HG02763 (cell line): ENCODE measurements around the gene TRIM74.
"Not testable (repeated sequence)": the region's sequence is repeated elsewhere in the genome, so short reads cannot be mapped to it uniquely, and the experiment has no call there.

ENCODE experiments used
- ATAC-seq: cut with Tn5 transposase; IDR thresholded peaks from one replicate; pipeline ENCODE4 v1.9.1; 2021; ENCODE audit warnings: mild to moderate bottlenecking, moderate library complexity; ENCODE audit not compliant: unreplicated experiment

Gene TRIM74

DNA sequence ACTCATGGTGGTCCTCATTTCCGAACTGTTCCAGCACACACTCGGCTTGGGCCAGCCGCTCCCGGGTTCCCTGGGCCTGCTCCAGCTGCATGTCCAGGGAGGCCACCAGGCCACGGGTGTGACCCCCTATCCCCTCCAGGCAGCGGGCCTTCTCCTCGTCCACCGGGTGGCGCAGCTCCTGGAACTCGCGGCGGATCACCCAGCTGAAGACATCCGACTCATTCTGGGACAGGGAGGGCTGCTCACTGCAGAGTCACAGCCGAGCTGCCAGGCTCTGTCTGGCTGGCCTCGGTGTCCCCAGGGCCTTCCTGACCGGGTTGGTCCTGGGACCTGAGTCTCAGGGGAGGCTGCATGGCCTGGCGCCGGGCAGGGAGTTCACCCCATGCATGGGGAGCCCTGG is 9.2 kb downstream of the TRIM74 start:
- ATAC-seq = not testable (repeated sequence)

DNA sequence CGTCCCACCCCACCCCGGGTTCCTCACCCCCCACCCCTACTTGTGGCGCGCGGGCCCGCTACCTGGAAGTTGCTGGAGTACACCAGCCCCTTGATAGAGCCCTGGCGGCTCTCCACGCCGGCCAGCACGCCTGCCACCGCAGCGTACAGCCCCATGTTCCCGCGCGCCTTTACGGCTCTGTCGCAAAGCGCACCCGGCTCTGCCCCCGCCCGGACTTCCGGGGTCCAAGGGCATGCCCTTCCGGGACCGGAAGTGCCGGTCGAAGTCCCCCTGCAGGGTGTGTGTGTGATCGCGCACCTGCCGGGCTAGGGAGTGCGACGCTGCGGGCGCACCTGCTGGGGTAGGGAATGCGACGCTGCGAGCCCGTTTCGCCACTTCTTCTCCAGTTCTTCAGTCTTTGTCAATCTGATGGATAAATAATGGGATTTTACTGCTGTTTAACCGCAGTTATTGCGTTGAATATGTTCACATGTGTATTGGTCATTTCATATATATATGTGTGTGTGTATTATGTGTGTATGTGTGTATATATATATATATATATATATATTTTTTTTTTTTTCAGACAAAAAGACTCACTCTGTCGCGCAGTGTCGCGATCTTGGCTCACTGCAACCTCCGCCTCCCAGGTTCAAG is 14.6 kb downstream of the TRIM74 start:
- ATAC-seq = peak; percentile 83

DNA sequence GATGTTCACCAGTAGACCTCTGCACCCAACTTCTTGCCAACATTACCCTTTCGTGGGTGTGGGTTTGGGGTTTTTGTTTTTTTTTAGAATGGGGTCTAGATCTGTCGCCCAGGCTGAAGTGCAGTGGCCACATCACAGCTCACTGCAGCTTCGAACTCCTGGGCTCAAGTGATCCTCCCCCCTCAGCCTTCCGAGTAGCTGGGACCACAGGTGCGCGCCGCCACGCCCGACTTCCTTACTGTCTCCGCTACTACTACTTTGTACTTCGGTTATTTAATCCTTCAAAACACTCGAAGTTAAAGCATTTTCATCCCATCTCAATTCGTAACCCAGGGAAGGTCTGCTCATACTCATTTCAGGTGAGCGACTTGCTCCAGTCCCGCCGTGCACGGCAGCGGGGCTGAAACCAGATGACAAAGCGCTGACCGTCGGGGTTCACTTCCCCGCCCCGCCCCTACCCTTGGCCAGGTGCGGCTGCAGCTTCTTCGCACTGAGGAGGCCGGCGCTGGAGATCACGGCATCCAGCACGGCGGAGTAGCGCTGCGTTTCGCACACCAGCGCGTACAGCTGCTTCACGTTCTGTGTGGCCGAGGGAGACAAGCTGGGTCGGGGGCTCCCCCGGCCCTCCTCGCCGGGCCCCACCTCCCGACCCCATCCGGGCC is 15.2 kb downstream of the TRIM74 start:
- ATAC-seq = peak; percentile 44

- ATAC-seq = not testable (repeated sequence)
Observed at GRCh38 chr7:72950432-72950831, 18.8 kb downstream of the TRIM74 start.

DNA sequence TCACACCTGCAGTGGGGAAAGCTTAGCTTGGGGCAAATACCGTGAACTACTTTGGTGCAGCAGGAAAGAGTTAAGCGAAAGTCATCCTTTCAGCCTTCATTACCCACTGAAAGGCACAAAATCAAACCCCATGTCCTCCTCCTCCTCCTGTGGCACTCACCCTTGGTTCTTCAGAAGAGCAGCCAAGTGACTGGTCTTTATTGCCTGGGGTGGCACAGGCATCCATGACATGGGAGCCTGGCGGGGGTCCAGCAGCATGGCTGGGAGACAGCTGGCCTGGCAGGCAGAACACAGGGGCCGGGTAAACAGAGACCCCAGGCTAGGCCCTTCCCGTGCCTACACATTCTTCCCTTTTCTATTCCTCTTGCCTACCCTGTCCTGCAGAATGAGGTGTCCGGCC is 19.6 kb downstream of the TRIM74 start:
- not testable (repeated sequence) for ATAC-seq

DNA sequence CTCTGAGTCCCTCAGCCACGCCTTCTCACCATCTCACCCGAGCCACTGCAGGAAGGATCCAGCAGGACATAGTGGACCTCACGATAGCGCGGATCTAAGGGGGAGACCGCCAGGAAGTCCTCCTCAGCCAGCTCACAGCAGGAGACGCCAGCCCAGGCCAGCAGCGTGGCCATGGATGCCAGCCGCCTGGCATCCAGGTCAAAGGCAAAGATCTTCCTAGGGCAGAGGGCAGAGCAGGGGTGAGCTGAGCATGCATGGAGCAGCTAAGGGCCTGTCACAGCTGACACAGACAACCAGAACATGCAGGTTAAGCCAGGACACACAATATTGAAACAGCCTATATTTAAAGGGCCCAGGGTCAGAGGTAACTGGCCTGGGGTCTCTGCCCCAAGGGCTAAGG is 20.0 kb downstream of the TRIM74 start:
- not testable (repeated sequence) for ATAC-seq

- ATAC-seq = not testable (repeated sequence)
Observed at GRCh38 chr7:72948714-72949113, 20.6 kb downstream of the TRIM74 start.

- ATAC-seq = not testable (repeated sequence)
Observed at GRCh38 chr7:72946130-72946745, 23.0 kb downstream of the TRIM74 start.

GRCh38 chr7:72945597-72945996 is 23.7 kb downstream of the TRIM74 start:
- ATAC-seq = not testable (repeated sequence)

DNA sequence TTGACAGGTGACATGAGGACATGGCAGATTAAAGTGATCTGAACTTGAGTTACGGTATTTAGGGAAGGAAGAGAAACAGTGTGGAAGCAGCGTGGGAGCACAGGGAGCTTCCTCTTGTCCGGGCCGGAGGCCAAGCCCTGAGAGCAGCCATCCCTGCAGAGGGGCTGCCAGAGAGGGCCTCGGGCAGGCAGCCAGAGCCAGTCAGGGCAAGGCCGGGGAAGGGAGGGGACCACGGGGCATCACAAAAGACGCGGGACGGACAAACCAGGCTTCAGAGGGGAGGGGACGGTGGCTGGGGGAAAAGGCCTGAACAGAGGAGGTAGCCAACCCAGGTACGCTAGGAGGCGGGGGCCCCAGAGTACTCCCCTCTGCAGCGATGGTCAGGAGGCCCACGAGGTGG is 24.3 kb downstream of the TRIM74 start:
- not testable (repeated sequence) for ATAC-seq

- ATAC-seq = not testable (repeated sequence)
Observed at GRCh38 chr7:72942956-72943355, 26.3 kb downstream of the TRIM74 start.

GRCh38 chr7:72942022-72942705 is 27.1 kb downstream of the TRIM74 start:
- not testable (repeated sequence) for ATAC-seq

GRCh38 chr7:72928216-72928615 is 41.0 kb downstream of the TRIM74 start:
- not testable (repeated sequence) for ATAC-seq

- ATAC-seq = not testable (repeated sequence)
Observed at GRCh38 chr7:72927791-72928190, 41.5 kb downstream of the TRIM74 start.

DNA sequence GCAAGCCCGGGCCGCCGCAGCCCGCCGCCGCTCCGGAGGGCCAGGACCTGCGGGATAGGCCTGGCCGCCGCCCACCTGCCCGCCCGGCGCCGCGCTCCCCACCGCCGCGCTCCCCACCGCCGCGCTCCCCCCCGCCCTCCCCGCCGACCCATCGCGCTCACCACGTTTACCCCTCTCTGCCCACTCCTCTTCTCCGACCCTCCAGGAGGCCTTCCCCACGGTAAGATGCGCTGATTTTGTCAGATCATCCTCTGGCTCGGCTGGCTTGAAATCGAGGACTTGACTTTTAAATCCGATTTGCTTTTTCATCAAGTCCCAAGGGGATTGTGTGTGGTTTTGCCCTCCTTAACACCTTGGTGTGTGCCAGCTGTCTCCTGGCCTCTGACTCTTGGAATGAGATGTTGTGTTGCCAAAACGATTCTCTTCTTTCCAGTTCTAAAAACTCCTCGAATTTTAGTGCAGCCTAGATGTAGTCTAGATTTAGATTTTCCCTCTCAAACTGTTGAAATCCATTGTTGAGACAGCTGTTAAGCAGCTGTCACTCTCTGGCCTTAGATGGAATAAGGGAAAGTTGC is 43.6 kb downstream of the TRIM74 start:
- ATAC-seq = no peak

DNA sequence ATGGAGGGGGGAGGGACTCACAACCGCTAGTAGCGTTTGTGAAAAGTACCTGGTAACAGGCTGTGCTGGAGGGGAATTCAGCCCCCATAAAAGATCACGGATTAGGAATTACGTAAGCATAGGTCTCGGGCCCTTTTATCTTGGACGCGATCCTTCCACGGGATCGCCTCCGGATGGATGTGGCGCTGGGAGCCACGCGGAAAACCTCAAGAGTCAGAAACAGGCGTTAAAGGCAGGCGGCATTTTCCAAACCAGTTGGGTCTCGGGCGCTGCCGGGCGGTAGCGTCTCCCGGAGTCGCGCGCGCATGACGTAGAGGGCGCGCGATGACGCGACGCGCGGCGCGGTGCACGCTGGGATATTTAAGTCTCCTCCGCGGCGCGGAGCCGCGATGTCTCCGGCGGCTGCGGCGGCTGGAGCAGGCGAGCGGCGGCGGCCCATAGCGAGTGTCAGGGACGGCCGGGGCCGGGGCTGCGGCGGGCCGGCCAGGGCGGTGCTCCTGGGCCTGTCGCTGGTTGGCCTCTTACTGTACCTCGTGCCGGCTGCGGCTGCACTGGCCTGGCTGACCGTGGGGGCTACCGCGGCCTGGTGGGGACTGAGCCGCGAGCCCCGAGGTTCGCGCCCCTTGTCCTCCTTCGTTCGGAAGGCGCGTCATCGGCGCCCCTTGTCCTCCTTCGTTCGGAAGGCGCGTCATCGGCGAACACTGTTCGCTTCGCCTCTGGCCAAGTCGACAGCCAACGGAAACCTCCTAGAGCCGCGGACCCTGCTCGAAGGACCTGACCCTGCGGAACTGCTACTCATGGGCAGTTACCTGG is 44.3 kb downstream of the TRIM74 start, which contains the start of gene POM121:
TSS of gene POM121 (plus strand) at position 363 of the 813 bp plus-strand sequence. CDS start at position 390, 27 bp downstream.
- peak; percentile 91 for ATAC-seq

- peak; percentile 7 for ATAC-seq
Observed at GRCh38 chr7:72924386-72924732, 44.9 kb downstream of the TRIM74 start.

GRCh38 chr7:72919256-72919775 is 50.0 kb downstream of the TRIM74 start:
- no peak for ATAC-seq

GRCh38 chr7:72914756-72915525 is 54.3 kb downstream of the TRIM74 start:
- not testable (repeated sequence) for ATAC-seq
